Activated B cell treated with CpG ODN at 0.5 μM for 24 hours (primary cell): ENCODE data around the gene MT1HL1. TPM values are rescaled to one million over a fixed set of nuclear protein-coding genes. Genes with fewer than 3 reads are reported as not detected.

Source experiments
- ATAC-seq: fragments of 200-7000 bp; cut with Tn5 transposase; one replicate; pipeline ENCODE4 v1.10.0; 2021; ENCODE audit warnings: low read depth, mild to moderate bottlenecking, moderate library complexity
- CTCF ChIA-PET: fragments of 350-600 bp; sonication (Branson Sonifier 250); formaldehyde crosslinking; loops from one replicate; lab custom pipeline; 2021; ENCODE audit warnings: antibody characterized with exemption; lab: Charles Lee
- POLR2A ChIA-PET: fragments of 350-600 bp; sonication (Branson Sonifier 250); formaldehyde crosslinking; loops from one replicate; lab custom pipeline; 2021; ENCODE audit warnings: antibody characterized with exemption; lab: Charles Lee
- DNase-seq: peaks from one replicate; pipeline ENCODE4 v3.0.0; 2022
- H3K27ac Mint-ChIP-seq: one replicate; pipeline ENCODE4 v1.8.0; 2020; ENCODE audit warnings: mixed read lengths
- H3K27me3 Mint-ChIP-seq: one replicate; pipeline ENCODE4 v1.8.0; 2021; ENCODE audit warnings: mixed read lengths
- H3K36me3 Mint-ChIP-seq: one replicate; pipeline ENCODE4 v1.8.0; 2021; ENCODE audit warnings: low read depth, mixed read lengths
- H3K4me1 Mint-ChIP-seq: one replicate; pipeline ENCODE4 v1.8.0; 2021; ENCODE audit warnings: mixed read lengths
- H3K4me3 Mint-ChIP-seq: one replicate; pipeline ENCODE4 v1.8.0; 2020; ENCODE audit warnings: mild to moderate bottlenecking, mixed read lengths
- H3K9me3 Mint-ChIP-seq: one replicate; pipeline ENCODE4 v1.8.0; 2020; ENCODE audit warnings: mixed read lengths
- intact Hi-C: fragments of 100-400 bp; cut with micrococcal nuclease; formaldehyde crosslinking; loops from one replicate; pipeline ENCODE4 v1.15.1; 2024
- total RNA-seq: library from RNA; stranded (reverse); gene quantifications from 2 replicates; pipeline ENCODE4 v1.2.3, GENCODE V29; 2022
- TF ChIP-seq, protein P1 (sequence below): fragments of 200-600 bp; IDR thresholded peaks from one replicate; pipeline ENCODE4 v1.8.0; 2022; ENCODE audit warnings: antibody characterized with exemption, mild to moderate bottlenecking

The MT1HL1 gene
- total RNA-seq, 1 donor from 2014 or later, result not detected

DNA sequence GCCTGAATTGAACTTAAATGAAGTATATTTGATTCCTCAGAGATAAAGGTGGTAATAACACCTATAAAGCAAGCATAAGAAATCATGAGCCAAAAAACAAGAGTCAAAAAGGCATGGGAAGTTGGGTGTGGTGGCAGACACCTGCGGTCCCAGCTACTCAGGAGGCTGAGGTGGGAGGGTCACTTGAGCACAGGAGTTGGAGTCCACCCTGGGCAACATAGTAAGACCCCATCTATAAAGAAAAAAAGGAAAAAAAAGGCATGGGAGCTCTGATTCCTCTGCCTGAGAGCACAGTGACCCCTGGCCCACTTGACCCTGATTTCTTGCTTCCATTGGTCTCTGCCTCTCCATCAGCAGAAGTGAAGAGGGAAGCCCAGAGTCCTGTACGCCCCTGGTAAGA lies 40.3 kb downstream of the MT1HL1 start:
- Mint-ChIP-seq H3K4me1 (no peaks in the 10 kb centered on the region), H3K27me3 (peaks cover 8% of the 10 kb centered on the region), H3K9me3 (no peaks in the 10 kb centered on the region), H3K36me3 (no peaks in the 10 kb centered on the region), H3K27ac (no peak overlapping the region), H3K4me3 (no peak overlapping the region)
- ATAC-seq (no peak), DNase-seq (no peak)
- TF ChIP-seq, protein P1, sequence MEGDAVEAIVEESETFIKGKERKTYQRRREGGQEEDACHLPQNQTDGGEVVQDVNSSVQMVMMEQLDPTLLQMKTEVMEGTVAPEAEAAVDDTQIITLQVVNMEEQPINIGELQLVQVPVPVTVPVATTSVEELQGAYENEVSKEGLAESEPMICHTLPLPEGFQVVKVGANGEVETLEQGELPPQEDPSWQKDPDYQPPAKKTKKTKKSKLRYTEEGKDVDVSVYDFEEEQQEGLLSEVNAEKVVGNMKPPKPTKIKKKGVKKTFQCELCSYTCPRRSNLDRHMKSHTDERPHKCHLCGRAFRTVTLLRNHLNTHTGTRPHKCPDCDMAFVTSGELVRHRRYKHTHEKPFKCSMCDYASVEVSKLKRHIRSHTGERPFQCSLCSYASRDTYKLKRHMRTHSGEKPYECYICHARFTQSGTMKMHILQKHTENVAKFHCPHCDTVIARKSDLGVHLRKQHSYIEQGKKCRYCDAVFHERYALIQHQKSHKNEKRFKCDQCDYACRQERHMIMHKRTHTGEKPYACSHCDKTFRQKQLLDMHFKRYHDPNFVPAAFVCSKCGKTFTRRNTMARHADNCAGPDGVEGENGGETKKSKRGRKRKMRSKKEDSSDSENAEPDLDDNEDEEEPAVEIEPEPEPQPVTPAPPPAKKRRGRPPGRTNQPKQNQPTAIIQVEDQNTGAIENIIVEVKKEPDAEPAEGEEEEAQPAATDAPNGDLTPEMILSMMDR, result no peak
- ChIA-PET CTCF (no interaction called here), POLR2A (no interaction called here)
- intact Hi-C loops, result no loop called here

DNA sequence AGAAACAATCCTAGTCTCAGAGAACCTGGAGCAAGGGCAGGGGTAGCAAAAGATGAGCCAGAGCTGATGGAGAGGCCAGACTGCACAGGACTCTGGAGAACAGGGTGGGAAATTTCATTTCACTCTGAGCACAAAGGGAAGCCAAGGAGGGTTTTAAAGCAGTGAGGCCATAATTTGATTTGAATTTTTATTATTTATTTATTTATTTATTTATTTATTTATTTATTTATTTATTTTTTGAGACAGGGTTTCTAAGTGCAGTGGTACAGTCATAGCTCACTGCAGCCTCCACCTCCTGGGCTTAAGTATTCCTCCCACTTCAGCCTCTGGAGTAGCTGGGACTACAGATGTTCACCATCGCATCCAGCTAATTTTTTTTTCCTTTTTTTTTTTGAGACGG lies 45.1 kb downstream of the MT1HL1 start:
- H3K4me3 Mint-ChIP-seq, result no peak overlapping the region
- ChIA-PET CTCF (no interaction called here), POLR2A (no interaction called here)
- ATAC-seq (no peak), DNase-seq (no peak)
- H3K4me1 Mint-ChIP-seq, result no peaks in the 10 kb centered on the region
- TF ChIP-seq, protein P1, result no peak
- peaks cover 7% of the 10 kb centered on the region for H3K9me3 Mint-ChIP-seq
- H3K27me3 Mint-ChIP-seq, result peaks cover 6% of the 10 kb centered on the region
- no peaks in the 10 kb centered on the region for H3K36me3 Mint-ChIP-seq
- intact Hi-C loops, result no loop called here
- no peak overlapping the region for H3K27ac Mint-ChIP-seq

GRCh38 chr1:236957235-236957634 lies 47.0 kb downstream of the MT1HL1 start:
- Mint-ChIP-seq H3K27ac (no peak overlapping the region), H3K36me3 (no peaks in the 10 kb centered on the region), H3K4me1 (no peaks in the 10 kb centered on the region), H3K9me3 (peaks cover 7% of the 10 kb centered on the region), H3K4me3 (no peak overlapping the region), H3K27me3 (peaks cover 6% of the 10 kb centered on the region)
- ChIA-PET CTCF (no interaction called here), POLR2A (no interaction called here)
- DNase-seq (no peak), ATAC-seq (no peak)
- intact Hi-C loops, result no loop called here
- TF ChIP-seq, protein P1, result no peak

Other genes with a start within 250 kb of the MT1HL1 start
- 31.2 and 37.1 TPM in 2 replicates for gene MTR, start 209.1 kb downstream of the MT1HL1 start, total RNA-seq
- not detected in 2 replicates for gene RYR2, start 37.7 kb upstream of the MT1HL1 start, total RNA-seq